B cell (primary cell): ENCODE data around the gene PARS2. TPM values are rescaled to one million over a fixed set of nuclear protein-coding genes. Genes with fewer than 3 reads are reported as not detected.

Experiments used
- ATAC-seq: fragments of 200-7000 bp; cut with Tn5 transposase; one replicate; pipeline ENCODE4 v1.10.0; 2021; ENCODE audit warnings: low read depth, mild to moderate bottlenecking, moderate number of reproducible peaks, moderate library complexity
- CTCF ChIA-PET: fragments of 350-600 bp; sonication (Branson Sonifier 250); formaldehyde crosslinking; loops from one replicate; lab custom pipeline; 2021; ENCODE audit warnings: antibody characterized with exemption, inconsistent platforms; lab: Charles Lee
- POLR2A ChIA-PET: fragments of 350-600 bp; sonication (Branson Sonifier 250); formaldehyde crosslinking; loops from one replicate; lab custom pipeline; 2021; ENCODE audit warnings: antibody characterized with exemption; lab: Charles Lee
- DNase-seq: peaks from one replicate; pipeline ENCODE4 v3.0.0; 2013
- H2AFZ ChIP-seq: 2 replicates; pipeline ENCODE4 v1.6.1; 2012; ENCODE audit warnings: mild to moderate bottlenecking, low read depth, low read length; ENCODE audit not compliant: insufficient read depth, poor library complexity, severe bottlenecking
- H3K27ac ChIP-seq, 2 donors: 1 replicate in 1 of 2; 2 replicates in 1 of 2; pipeline ENCODE4 v1.5.1; 2012 to 2013; ENCODE audit warnings: low read length in 2 of 2, mild to moderate bottlenecking in 2 of 2, moderate library complexity in 1 of 2
- H3K27me3 ChIP-seq, 4 experiments: fragments of 200-600 bp in 1 of 4; sonication (generic) in 1 of 4; replicated peaks in 1 of 4; 1 replicate in 2 of 4; 2 replicates in 2 of 4; pipeline versions ENCODE4 v1.6.1 to v1.7.0; 2013 to 2016; ENCODE audit warnings: low read length in 3 of 4, mild to moderate bottlenecking in 2 of 4, mixed read lengths in 1 of 4, moderate library complexity in 1 of 4; ENCODE audit not compliant: insufficient read depth in 4 of 4, control insufficient read depth in 3 of 4; ENCODE audit errors: control extremely low read depth in 1 of 4
- H3K36me3 ChIP-seq, 2 experiments: replicated peaks in 1 of 2; 1 replicate in 1 of 2; 2 replicates in 1 of 2; pipeline versions ENCODE4 v1.6.1 to v1.7.1; 2013; ENCODE audit warnings: low read length in 1 of 2; ENCODE audit not compliant: insufficient read depth in 2 of 2, control insufficient read depth in 1 of 2; ENCODE audit errors: control extremely low read depth in 1 of 2, extremely low read depth in 1 of 2
- H3K4me1 ChIP-seq, 2 donors: fragments of 200-600 bp in 1 of 2; sonication (generic) in 1 of 2; 1 replicate in 1 of 2; 2 replicates in 1 of 2; pipeline versions ENCODE4 v1.5.1 to v1.6.1; 2013 to 2017; ENCODE audit warnings: low read length in 2 of 2; ENCODE audit not compliant: control insufficient read depth in 2 of 2, insufficient read depth in 2 of 2
- H3K4me2 ChIP-seq: replicated peaks from 2 replicates; pipeline ENCODE3; 2012; ENCODE audit warnings: mild to moderate bottlenecking, low read depth, low read length; ENCODE audit not compliant: poor library complexity, severe bottlenecking
- H3K4me3 ChIP-seq, 5 experiments: fragments of 200-600 bp in 1 of 5; sonication (generic) in 1 of 5; 1 replicate in 3 of 5; 2 replicates in 2 of 5; pipeline versions ENCODE4 v1.5.1 to v1.7.0; 2011 to 2016; ENCODE audit warnings: low read length in 4 of 5, mild to moderate bottlenecking in 4 of 5, low read depth in 2 of 5, control low read depth in 1 of 5, moderate library complexity in 1 of 5; ENCODE audit not compliant: insufficient read depth in 1 of 5; ENCODE audit errors: control extremely low read depth in 1 of 5, extremely low read depth in 1 of 5
- H3K79me2 ChIP-seq: fragments of 200-600 bp; sonication (generic); one replicate; pipeline ENCODE4 v1.6.0; 2016; ENCODE audit warnings: low read length; ENCODE audit not compliant: control insufficient read depth, insufficient read depth
- H3K9ac ChIP-seq: fragments of 200-600 bp; sonication (generic); 2 replicates; pipeline ENCODE4 v1.6.1; 2017; ENCODE audit warnings: mild to moderate bottlenecking, low read length, moderate library complexity
- H3K9me3 ChIP-seq, 3 donors: one replicate each; pipeline versions ENCODE4 v1.6.1 to v1.7.1; 2013; ENCODE audit warnings: low read length in 2 of 3; ENCODE audit not compliant: control insufficient read depth in 2 of 3, insufficient read depth in 1 of 3; ENCODE audit errors: control extremely low read depth in 1 of 3
- H4K20me1 ChIP-seq: 2 replicates; pipeline ENCODE4 v1.6.0; 2012; ENCODE audit warnings: mild to moderate bottlenecking, low read length; ENCODE audit not compliant: insufficient read depth, control insufficient read depth, poor library complexity, severe bottlenecking
- H3K27ac Mint-ChIP-seq: one replicate; pipeline ENCODE4 v1.8.0; 2021; ENCODE audit warnings: mixed read lengths
- H3K27me3 Mint-ChIP-seq: one replicate; pipeline ENCODE4 v1.8.0; 2021; ENCODE audit warnings: mixed read lengths
- H3K4me1 Mint-ChIP-seq: one replicate; pipeline ENCODE4 v1.8.0; 2021; ENCODE audit warnings: mixed read lengths
- H3K4me3 Mint-ChIP-seq: one replicate; pipeline ENCODE4 v1.8.0; 2021; ENCODE audit warnings: mixed read lengths
- H3K9me3 Mint-ChIP-seq: one replicate; pipeline ENCODE4 v1.8.0; 2022; ENCODE audit warnings: mixed read lengths; ENCODE audit not compliant: insufficient read depth
- EZH2 ChIP-seq: IDR thresholded peaks from 2 replicates; pipeline ENCODE4 v1.6.1; 2012; ENCODE audit warnings: borderline replicate concordance, low read depth, mild to moderate bottlenecking, moderate library complexity, low read length; ENCODE audit not compliant: insufficient read depth, poor library complexity, severe bottlenecking
- WGBS: methylation state at CpG from one replicate; pipeline ENCODE4 v1.1.5; 2013; ENCODE audit warnings: missing lambda C conversion rate; ENCODE audit not compliant: insufficient coverage; 5-methylcytosine and 5-hydroxymethylcytosine counted together
- intact Hi-C: fragments of 100-400 bp; cut with micrococcal nuclease; formaldehyde crosslinking; loops from one replicate; pipeline ENCODE4 v1.10.0; 2022
- polyA plus RNA-seq: library from polyadenylated mRNA; depleted of rRNA; stranded (reverse); fragments of >200 nt; gene quantifications from 2 replicates; pipeline ENCODE4 v1.2.3, GENCODE V29; 2012
- total RNA-seq, 2 donors: library from RNA; stranded (reverse); fragments of 120-200 nt in 1 of 2; gene quantifications; 1 replicate in 1 of 2; 2 replicates in 1 of 2; pipeline versions ENCODE4 v1.2.3 to v1.2.4, GENCODE V29; 2013 to 2022
- TF ChIP-seq, protein P1 (sequence below): fragments of 200-600 bp; IDR thresholded peaks from one replicate; pipeline ENCODE4 v1.8.0; 2022; ENCODE audit warnings: antibody characterized with exemption, mild to moderate bottlenecking

The PARS2 gene
- total and polyA plus RNA-seq, 2 donors (not counting 1 experiment from before 2014, with no cell fraction given) = 1.00 to 4.9 TPM

DNA sequence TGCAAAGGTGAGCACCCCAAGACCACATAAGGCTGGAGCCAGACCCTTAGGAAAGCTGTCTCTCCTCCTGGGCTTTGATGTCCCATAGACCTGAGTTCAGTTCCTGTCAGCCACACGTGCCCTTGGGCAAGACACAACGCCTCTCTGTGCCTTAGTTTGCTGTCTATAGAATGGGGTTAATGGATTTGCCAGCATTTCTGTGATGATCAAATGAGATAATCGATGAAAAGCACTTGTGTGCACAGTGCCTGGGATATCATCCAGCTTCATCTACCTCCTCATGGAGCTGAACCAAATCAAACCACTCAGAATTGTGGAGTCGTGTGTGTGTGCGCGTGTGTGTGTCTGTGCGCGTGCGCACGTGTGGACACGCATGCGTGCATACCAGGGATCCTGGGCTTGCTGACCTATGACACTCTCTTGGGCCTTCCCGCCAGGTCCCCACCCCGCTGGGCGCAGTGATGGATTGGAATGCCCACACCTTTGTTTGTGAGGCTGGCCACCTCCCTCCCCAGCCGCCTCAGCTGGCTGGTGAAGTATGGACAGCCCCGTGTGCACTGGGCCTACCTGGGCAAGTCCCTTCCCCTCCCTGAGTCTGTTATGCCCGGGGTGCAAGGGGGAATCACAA is 31.6 kb upstream of the PARS2 start:
- intact Hi-C loops = no loop called here
- peaks cover 7% of the 10 kb centered on the region for H3K79me2 ChIP-seq

DNA sequence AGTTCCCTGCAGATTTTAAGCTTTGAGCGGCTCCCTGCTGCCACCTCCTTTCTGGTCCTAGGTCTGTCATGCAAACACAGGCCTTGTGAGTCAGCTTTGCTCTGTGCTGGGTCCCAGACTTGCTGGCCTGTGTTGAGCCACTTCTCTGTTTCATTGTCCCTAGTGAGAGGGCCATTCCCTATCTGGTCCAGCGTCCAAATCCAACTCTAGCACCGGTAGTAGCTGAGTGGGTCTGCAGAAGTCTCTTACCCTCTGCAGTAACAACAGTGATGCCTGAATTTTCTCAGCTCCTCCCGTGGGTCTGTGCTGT is 31.0 kb upstream of the PARS2 start:
- H3K27me3 Mint-ChIP-seq = no peaks in the 10 kb centered on the region
- peaks cover 6% of the 10 kb centered on the region for H3K79me2 ChIP-seq
- no peak overlapping the region for H3K4me3 ChIP-seq
- H2AFZ ChIP-seq = no peak overlapping the region
- H3K4me1 ChIP-seq = peaks cover 15 to 19% of the 10 kb centered on the region in 2 donors
- CTCF ChIA-PET = interaction anchor here (0.7 kb wide), 1 partner anchor 22 kb away, joined by 4 read pairs; no protein-coding TSS in a partner anchor
- intact Hi-C loops = no loop called here
- WGBS = 100% methylated on average over 2 of the region's 4 CpGs
- DNase-seq (no peak), ATAC-seq (no peak)
- peaks cover 9% of the 10 kb centered on the region for H4K20me1 ChIP-seq
- H3K9me3 ChIP-seq = peaks cover 0 to 13% (median 4%) of the 10 kb centered on the region in 3 donors
- H3K27ac Mint-ChIP-seq = no peak overlapping the region
- no peaks in the 10 kb centered on the region for H3K27me3 ChIP-seq
- H3K36me3 ChIP-seq = peaks cover 0 to 3% of the 10 kb centered on the region in 2 experiments
- H3K9ac ChIP-seq = no peak overlapping the region
- no peak for TF ChIP-seq EZH2
- TF ChIP-seq, protein P1, sequence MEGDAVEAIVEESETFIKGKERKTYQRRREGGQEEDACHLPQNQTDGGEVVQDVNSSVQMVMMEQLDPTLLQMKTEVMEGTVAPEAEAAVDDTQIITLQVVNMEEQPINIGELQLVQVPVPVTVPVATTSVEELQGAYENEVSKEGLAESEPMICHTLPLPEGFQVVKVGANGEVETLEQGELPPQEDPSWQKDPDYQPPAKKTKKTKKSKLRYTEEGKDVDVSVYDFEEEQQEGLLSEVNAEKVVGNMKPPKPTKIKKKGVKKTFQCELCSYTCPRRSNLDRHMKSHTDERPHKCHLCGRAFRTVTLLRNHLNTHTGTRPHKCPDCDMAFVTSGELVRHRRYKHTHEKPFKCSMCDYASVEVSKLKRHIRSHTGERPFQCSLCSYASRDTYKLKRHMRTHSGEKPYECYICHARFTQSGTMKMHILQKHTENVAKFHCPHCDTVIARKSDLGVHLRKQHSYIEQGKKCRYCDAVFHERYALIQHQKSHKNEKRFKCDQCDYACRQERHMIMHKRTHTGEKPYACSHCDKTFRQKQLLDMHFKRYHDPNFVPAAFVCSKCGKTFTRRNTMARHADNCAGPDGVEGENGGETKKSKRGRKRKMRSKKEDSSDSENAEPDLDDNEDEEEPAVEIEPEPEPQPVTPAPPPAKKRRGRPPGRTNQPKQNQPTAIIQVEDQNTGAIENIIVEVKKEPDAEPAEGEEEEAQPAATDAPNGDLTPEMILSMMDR = no peak
- H3K4me2 ChIP-seq = no peak overlapping the region
- peaks cover 3% of the 10 kb centered on the region for H3K9me3 Mint-ChIP-seq
- no peak overlapping the region for H3K4me3 Mint-ChIP-seq
- peaks cover 21% of the 10 kb centered on the region for H3K4me1 Mint-ChIP-seq
- H3K27ac ChIP-seq = no peak overlapping the region
- POLR2A ChIA-PET = no interaction called here

More for the DNA sequence above, 31.6 kb upstream of the PARS2 start:
- 96% methylated on average over 17 of the region's 18 CpGs for WGBS
- peaks cover 3% of the 10 kb centered on the region for H3K9me3 Mint-ChIP-seq
- Histone ChIP-seq H3K4me2 (no peak overlapping the region), H3K27me3 (no peaks in the 10 kb centered on the region), H3K36me3 (peaks cover 0 to 3% of the 10 kb centered on the region in 2 experiments), H3K4me3 (no peak overlapping the region), H3K27ac (no peak overlapping the region), H2AFZ (no peak overlapping the region), H3K9ac (no peak overlapping the region), H4K20me1 (peaks cover 9% of the 10 kb centered on the region), H3K9me3 (peaks cover 0 to 13% (median 4%) of the 10 kb centered on the region in 3 donors), H3K4me1 (peaks cover 20 to 23% of the 10 kb centered on the region in 2 donors)
- no peak overlapping the region for H3K4me3 Mint-ChIP-seq
- DNase-seq (no peak), ATAC-seq (no peak)
- H3K27me3 Mint-ChIP-seq = no peaks in the 10 kb centered on the region
- no peak for TF ChIP-seq EZH2
- TF ChIP-seq, protein P1 = no peak
- H3K27ac Mint-ChIP-seq = no peak overlapping the region
- POLR2A ChIA-PET = no interaction called here
- H3K4me1 Mint-ChIP-seq = peaks cover 21% of the 10 kb centered on the region
- CTCF ChIA-PET = interaction anchor here (0.7 kb wide), 1 partner anchor 21 kb away, joined by 4 read pairs; no protein-coding TSS in a partner anchor
